Measurements from ENCODE around the gene ZNF324B. TPM values are rescaled to one million over a fixed set of nuclear protein-coding genes. Genes with fewer than 3 reads are reported as not detected.
"Not testable (repeated sequence)": the region's sequence is repeated elsewhere in the genome, so short reads cannot be mapped to it uniquely, and the experiment has no call there.

ZNF324B gene
- total and polyA plus RNA-seq, 10 of the 15 experiments (the other 5 are each of a cell fraction or from before 2014, with no cell fraction given): 0.11 to 12.8 (median 4.0) TPM

GRCh38 chr19:58449980-58450379, 1.4 kb upstream of the ZNF324B start:
- H3K9ac ChIP-seq (ENCODE audit: control insufficient read depth, insufficient read depth, low read length); ATAC-seq; H4K20me1 ChIP-seq (ENCODE audit: control insufficient read depth, insufficient read depth); H3K36me3 ChIP-seq (ENCODE audit: control insufficient read depth in 2 of 2, insufficient read depth in 2 of 2, low read length in 1 of 2); CTCF ChIA-PET; H3K27me3 ChIP-seq (replicated peaks in 1 of 2; ENCODE audit: control insufficient read depth in 2 of 2, insufficient read depth in 2 of 2, low read length in 1 of 2); H3K27ac ChIP-seq (ENCODE audit: control insufficient read depth, insufficient read depth); H2AFZ ChIP-seq (ENCODE audit: control insufficient read depth, low read depth, low read length); SMC1A ChIA-PET (ENCODE audit: uncharacterized antibody, unreplicated experiment); in situ Hi-C loops (cut with MboI); FAIRE-seq; BruUV-seq (replicated peaks); H3K4me1 ChIP-seq (ENCODE audit: control insufficient read depth, insufficient read depth, low read length); intact Hi-C loops (cut with micrococcal nuclease; ENCODE audit: unreplicated experiment); H3K79me2 ChIP-seq (ENCODE audit: control insufficient read depth, insufficient read depth, low read length); H3K4me2 ChIP-seq (ENCODE audit: control insufficient read depth, insufficient read depth); RAD21 ChIA-PET (ENCODE audit: unreplicated experiment); H3K4me3 ChIP-seq; DNase-seq (ENCODE audit: low read depth, low spot score): not testable (repeated sequence)
- 26% methylated on average over 5 of the region's 5 CpGs for WGBS (ENCODE audit: insufficient coverage, insufficient replicate concordance, low lambda C conversion rate, missing lambda C conversion rate)
- POLR2A ChIA-PET: interaction anchor here (0.7 kb wide), 1 partner anchor 954 kb away, joined by 3 read pairs; no protein-coding TSS in a partner anchor
- H3K9me3 ChIP-seq (replicated peaks; ENCODE audit: control insufficient read depth, insufficient read depth, low read length): peaks cover 11% of the 10 kb centered on the region; the same call in 2 of the 3 replicates

DNA sequence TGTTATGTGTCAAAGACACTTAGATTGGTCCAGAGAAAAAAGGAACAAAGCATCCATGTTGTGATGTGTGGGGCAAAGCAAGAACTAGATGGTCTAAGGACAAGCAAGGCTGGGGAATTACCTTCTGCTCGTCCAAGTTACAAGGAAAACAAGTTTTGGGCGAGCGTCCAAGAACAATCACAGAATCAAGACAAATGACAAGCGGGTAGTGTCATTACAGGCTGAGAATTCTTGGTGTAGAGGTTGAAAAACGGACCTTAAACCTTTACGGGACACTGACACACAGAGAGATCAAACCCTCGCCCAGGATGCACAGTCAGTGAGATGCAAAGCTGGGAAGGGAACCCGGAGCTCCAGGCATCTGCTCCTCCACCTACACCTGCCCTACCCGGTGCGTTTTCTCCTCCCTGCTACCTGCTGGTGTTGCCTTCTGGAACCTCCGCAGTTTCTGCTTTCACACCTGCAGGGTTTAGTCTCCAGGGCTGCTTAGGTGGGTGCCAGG, 515 bp upstream of the ZNF324B start:
- H3K9me3 ChIP-seq (replicated peaks; ENCODE audit: control insufficient read depth, insufficient read depth, low read length): peaks cover 11% of the 10 kb centered on the region; the same call in 2 of the 3 replicates
- no peak overlapping the region for H3K27ac ChIP-seq (ENCODE audit: control insufficient read depth, insufficient read depth)
- TF ChIP-seq NBN (IDR thresholded peaks at IDR 0.05): 0 out of 2 replicates have a peak, but pooled peaks have one; percentile 23
- TF ChIP-seq TBL1XR1 (IDR thresholded peaks at IDR 0.05; ENCODE audit: low read depth, low read length): no peak
- no peak for TF ChIP-seq MAX (IDR thresholded peaks at IDR 0.05; ENCODE audit: low read depth, low read length)
- TF ChIP-seq SREBF1 (IDR thresholded peaks at IDR 0.05; ENCODE audit: low read length): no peak
- TF ChIP-seq ATF7 (IDR thresholded peaks at IDR 0.05; ENCODE audit: low read depth): no peak
- no peak for TF ChIP-seq HDAC2 (IDR thresholded peaks at IDR 0.05)
- no peak for TF ChIP-seq NFXL1 (IDR thresholded peaks at IDR 0.05; ENCODE audit: borderline replicate concordance)
- no peak for TF ChIP-seq BACH1 (IDR thresholded peaks at IDR 0.05; ENCODE audit: borderline replicate concordance)
- TF ChIP-seq SREBF2 (IDR thresholded peaks at IDR 0.05; ENCODE audit: low read length): no peak
- TF ChIP-seq NR2C2 (IDR thresholded peaks at IDR 0.05; ENCODE audit: borderline replicate concordance, control insufficient read depth, insufficient read length, low read depth): no peak
- no peak for TF ChIP-seq RUNX3 (IDR thresholded peaks at IDR 0.05; ENCODE audit: low read length)
- TF ChIP-seq IRF3 (IDR thresholded peaks at IDR 0.05): no peak
- 0 out of 2 replicates have a peak, but pooled peaks have one; percentile 29 for TF ChIP-seq HDGF (IDR thresholded peaks at IDR 0.05)
- H3K4me3 ChIP-seq: peak overlapping the region; percentile 82
- DNase-seq (ENCODE audit: low read depth, low spot score) (no peak), FAIRE-seq (no peak), ATAC-seq (peak; percentile 25)
- H3K4me2 ChIP-seq (ENCODE audit: control insufficient read depth, insufficient read depth): peak overlapping the region; percentile 100
- RAD21 ChIA-PET (ENCODE audit: unreplicated experiment): interaction anchor here (0.6 to 1.2 kb wide), 5 partner anchors 11 to 93 kb away, joined by 3 to 4 read pairs (median 3); partner anchors contain the start of genes ZNF132 and ZNF497
- in situ Hi-C loops (cut with MboI) (no loop called here), intact Hi-C loops (cut with micrococcal nuclease; ENCODE audit: unreplicated experiment) (no loop called here)
- peaks cover 4% of the 10 kb centered on the region; the same call in 1 of the 2 replicates for H3K4me1 ChIP-seq (ENCODE audit: control insufficient read depth, insufficient read depth, low read length)
- POLR2A ChIA-PET: interaction anchor here (0.6 to 1.5 kb wide), 8 partner anchors 10 to 47 kb away, joined by 3 to 7 read pairs (median 3); partner anchors contain the start of genes ZNF132, ZNF324 and ZNF584
- H3K79me2 ChIP-seq (ENCODE audit: control insufficient read depth, insufficient read depth, low read length): no peaks in the 10 kb centered on the region; the same call in 1 of the 2 replicates
- no peak overlapping the region for H3K9ac ChIP-seq (ENCODE audit: control insufficient read depth, insufficient read depth, low read length)
- peak overlapping the region; percentile 94 for H2AFZ ChIP-seq (ENCODE audit: control insufficient read depth, low read depth, low read length)
- no peaks in the 10 kb centered on the region; a peak in 1 of 4 replicates for H3K36me3 ChIP-seq (ENCODE audit: control insufficient read depth in 2 of 2, insufficient read depth in 2 of 2, low read length in 1 of 2)
- H3K27me3 ChIP-seq (replicated peaks in 1 of 2; ENCODE audit: control insufficient read depth in 2 of 2, insufficient read depth in 2 of 2, low read length in 1 of 2): no peaks in the 10 kb centered on the region
- 19% methylated on average over 11 of the region's 11 CpGs for WGBS (ENCODE audit: insufficient coverage, insufficient replicate concordance, low lambda C conversion rate, missing lambda C conversion rate)
- H4K20me1 ChIP-seq (ENCODE audit: control insufficient read depth, insufficient read depth): no peaks in the 10 kb centered on the region
- no TSS peak for BruUV-seq (replicated peaks)
- SMC1A ChIA-PET (ENCODE audit: uncharacterized antibody, unreplicated experiment): interaction anchor here (0.6 to 1.2 kb wide), 6 partner anchors 10 to 150 kb away, joined by 3 to 5 read pairs (median 3); partner anchors contain the start of genes ZNF132 and ZNF584
- CTCF ChIA-PET: interaction anchor here (0.7 to 1.1 kb wide), 2 partner anchors 42 to 232 kb away, joined by 3 read pairs; partner anchors contain the start of gene ZNF584
